Activated CD8-positive, alpha-beta T cell treated with anti-CD3 and anti-CD28 coated beads for 36 hours (primary cell): ENCODE data around the gene CIAO3. TPM values are rescaled to one million over a fixed set of nuclear protein-coding genes. Genes with fewer than 3 reads are reported as not detected.
A peak's percentile ranks its signal among the peaks of the same experiment; 100 is the strongest.

Source experiments
- ATAC-seq: fragments of 200-7000 bp; cut with Tn5 transposase; one replicate; pipeline ENCODE4 v1.10.0; 2021; ENCODE audit warnings: mild to moderate bottlenecking, moderate library complexity
- CTCF ChIA-PET: fragments of 350-600 bp; sonication (Branson Sonifier 250); formaldehyde crosslinking; loops from one replicate; lab custom pipeline; 2021; ENCODE audit warnings: antibody characterized with exemption; lab: Charles Lee
- POLR2A ChIA-PET: fragments of 350-600 bp; sonication (Branson Sonifier 250); formaldehyde crosslinking; loops from one replicate; lab custom pipeline; 2021; ENCODE audit warnings: antibody characterized with exemption; lab: Charles Lee
- DNase-seq: peaks from one replicate; pipeline ENCODE4 v3.0.0-alpha.2; 2020
- H3K27ac Mint-ChIP-seq: one replicate; pipeline ENCODE4 v1.8.0; 2021; ENCODE audit warnings: mild to moderate bottlenecking, mixed read lengths
- H3K27me3 Mint-ChIP-seq: one replicate; pipeline ENCODE4 v1.8.0; 2021; ENCODE audit warnings: mixed read lengths
- H3K36me3 Mint-ChIP-seq: one replicate; pipeline ENCODE4 v1.8.0; 2021; ENCODE audit warnings: low read depth, mixed read lengths
- H3K4me1 Mint-ChIP-seq: one replicate; pipeline ENCODE4 v1.8.0; 2021; ENCODE audit warnings: low read depth, mixed read lengths
- H3K4me3 Mint-ChIP-seq: one replicate; pipeline ENCODE4 v1.8.0; 2021; ENCODE audit warnings: mild to moderate bottlenecking, moderate library complexity, mixed read lengths
- H3K9me3 Mint-ChIP-seq: one replicate; pipeline ENCODE4 v1.8.0; 2021; ENCODE audit warnings: mixed read lengths
- CTCF ChIP-seq: fragments of 200-600 bp; IDR thresholded peaks from one replicate; pipeline ENCODE4 v1.8.0; 2022; ENCODE audit warnings: antibody characterized with exemption, mild to moderate bottlenecking
- intact Hi-C: fragments of 100-400 bp; cut with micrococcal nuclease; formaldehyde crosslinking; loops from one replicate; pipeline ENCODE4 v1.10.0; 2022
- total RNA-seq, 2 experiments: library from RNA; stranded (reverse); gene quantifications; one replicate each; pipeline ENCODE4 v1.2.3, GENCODE V29; 2021

CIAO3 gene
- 10 to 100 TPM; 21.3 to 25.0 TPM for total RNA-seq

- H3K27ac Mint-ChIP-seq, result peak within 1 kb of the TSS; percentile 63
- H3K27me3 Mint-ChIP-seq, result no peaks in the 10 kb centered on the region
- peaks cover 20% of the 10 kb centered on the region for H3K4me1 Mint-ChIP-seq
- peak; percentile 88 for TF ChIP-seq CTCF
- ChIA-PET CTCF (interaction anchor here (0.7 to 6.4 kb wide), 14 partner anchors 9 to 345 kb away, joined by 3 to 37 read pairs (median 5); partner anchors contain the start of genes ANTKMT, CHTF18, METRN and RHBDL1), POLR2A (interaction anchor here (0.6 to 9.3 kb wide), 6 partner anchors 10 to 613 kb away, joined by 3 to 84 read pairs (median 4); partner anchors contain the start of genes ANTKMT and CCDC78)
- no peaks in the 10 kb centered on the region for H3K9me3 Mint-ChIP-seq
- peaks cover 4% of the 10 kb centered on the region for H3K36me3 Mint-ChIP-seq
- ATAC-seq, result peak; percentile 85
- H3K4me3 Mint-ChIP-seq, result peak within 1 kb of the TSS; percentile 80
- intact Hi-C loops, result no loop called here
- peak; percentile 92 for DNase-seq
Measured at GRCh38 chr16:740764-741505, at the start of gene CIAO3. TSS of gene CIAO3 (minus strand) at chr16:740997. CDS start at chr16:740985, 12 bp downstream.

DNA sequence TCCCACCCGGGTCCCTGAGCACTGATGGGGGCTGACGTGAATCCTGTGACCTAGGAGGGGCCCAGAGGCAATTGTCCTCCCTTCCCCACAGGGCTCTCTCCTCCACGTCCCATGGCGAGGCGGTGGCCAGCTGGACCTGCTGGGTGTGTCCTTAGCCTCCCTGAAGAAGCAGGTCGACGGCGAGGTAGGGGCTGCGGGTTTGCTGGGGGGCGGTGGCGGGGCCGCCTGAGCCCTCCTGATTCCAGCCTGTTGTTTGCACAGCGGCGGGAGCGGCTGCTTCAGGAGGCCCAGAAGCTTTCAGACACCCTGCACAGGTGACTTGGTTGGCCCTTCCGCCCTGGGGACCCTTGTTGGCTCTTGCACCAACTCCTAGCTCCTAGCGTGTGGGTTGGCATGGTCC, 49.3 kb upstream of the CIAO3 start:
- Mint-ChIP-seq H3K4me1 (peaks cover 9% of the 10 kb centered on the region), H3K27ac (no peak overlapping the region), H3K27me3 (no peaks in the 10 kb centered on the region), H3K9me3 (no peaks in the 10 kb centered on the region), H3K4me3 (peak overlapping the region; percentile 62), H3K36me3 (peaks cover 16% of the 10 kb centered on the region)
- ATAC-seq (no peak), DNase-seq (no peak)
- ChIA-PET CTCF (interaction anchor here (1.0 kb wide), 1 partner anchor 57 kb away, joined by 3 read pairs; no protein-coding TSS in a partner anchor), POLR2A (interaction anchor here (1.1 kb wide), 2 partner anchors 14 to 95 kb away, joined by 3 to 4 read pairs; no protein-coding TSS in a partner anchor)
- no peak for TF ChIP-seq CTCF
- intact Hi-C loops, result no loop called here

GRCh38 chr16:789191-789850, 48.5 kb upstream of the CIAO3 start:
- no peak for TF ChIP-seq CTCF
- H3K4me3 Mint-ChIP-seq, result peak overlapping the region; percentile 78
- no peaks in the 10 kb centered on the region for H3K9me3 Mint-ChIP-seq
- CTCF ChIA-PET, result interaction anchor here (0.6 to 7.7 kb wide), 5 partner anchors 49 to 76 kb away, joined by 3 to 149 read pairs (median 5); partner anchors contain the start of genes CIAO3 and METRN
- POLR2A ChIA-PET, result interaction anchor here (0.8 to 1.1 kb wide), 6 partner anchors 14 to 94 kb away, joined by 3 to 5 read pairs (median 3); no protein-coding TSS in a partner anchor
- no peak for ATAC-seq
- H3K27me3 Mint-ChIP-seq, result no peaks in the 10 kb centered on the region
- peaks cover 19% of the 10 kb centered on the region for H3K36me3 Mint-ChIP-seq
- no peak overlapping the region for H3K27ac Mint-ChIP-seq
- DNase-seq, result no peak
- peaks cover 9% of the 10 kb centered on the region for H3K4me1 Mint-ChIP-seq
- intact Hi-C loops, result no loop called here

GRCh38 chr16:788399-789126, 47.8 kb upstream of the CIAO3 start, which contains the start of gene CHTF18:
TSS of gene CHTF18 (plus strand) at chr16:788620. CDS start at chr16:788685, 65 bp downstream.
- Mint-ChIP-seq H3K27me3 (no peaks in the 10 kb centered on the region), H3K9me3 (no peaks in the 10 kb centered on the region), H3K4me3 (peak within 1 kb of the TSS; percentile 87), H3K27ac (peak within 1 kb of the TSS; percentile 78), H3K4me1 (peaks cover 9% of the 10 kb centered on the region), H3K36me3 (peaks cover 19% of the 10 kb centered on the region)
- POLR2A ChIA-PET, result interaction anchor here (0.8 to 1.0 kb wide), 4 partner anchors 18 to 87 kb away, joined by 3 to 5 read pairs (median 3); no protein-coding TSS in a partner anchor
- CTCF ChIA-PET, result interaction anchor here (0.6 to 7.7 kb wide), 6 partner anchors 18 to 75 kb away, joined by 3 to 149 read pairs (median 4); partner anchors contain the start of genes CIAO3 and METRN
- no peak for TF ChIP-seq CTCF
- intact Hi-C loops, result no loop called here
- DNase-seq (peak; percentile 92), ATAC-seq (peak; percentile 97)
